ENCODE measurements around the gene FAM209A.
A peak's percentile ranks its signal among the peaks of the same experiment; 100 is the strongest.

FAM209A gene

DNA sequence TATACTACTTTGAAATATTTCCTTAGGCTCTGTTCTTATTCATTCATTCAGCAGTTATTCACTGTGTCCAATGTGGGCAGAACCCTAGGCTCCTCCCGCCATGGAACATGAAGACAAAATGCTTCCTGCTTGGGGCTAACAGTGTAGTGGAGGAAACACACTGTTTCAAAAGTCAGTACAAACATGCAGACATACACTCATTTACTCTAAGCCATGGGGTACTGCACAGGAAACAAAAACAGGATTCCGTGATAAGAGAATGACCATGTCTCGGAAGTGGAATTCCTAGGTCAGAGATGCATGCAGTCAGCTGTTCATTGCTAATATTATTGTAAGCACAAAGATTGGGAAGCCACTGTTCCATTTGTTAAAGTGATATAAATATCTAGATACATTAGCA is 18.4 kb upstream of the FAM209A start:
- no peak for DNase-seq (ENCODE audit: low read depth)
- H3K4me3 ChIP-seq (ENCODE audit: low read length) = no peak overlapping the region
- TF ChIP-seq, protein P1, sequence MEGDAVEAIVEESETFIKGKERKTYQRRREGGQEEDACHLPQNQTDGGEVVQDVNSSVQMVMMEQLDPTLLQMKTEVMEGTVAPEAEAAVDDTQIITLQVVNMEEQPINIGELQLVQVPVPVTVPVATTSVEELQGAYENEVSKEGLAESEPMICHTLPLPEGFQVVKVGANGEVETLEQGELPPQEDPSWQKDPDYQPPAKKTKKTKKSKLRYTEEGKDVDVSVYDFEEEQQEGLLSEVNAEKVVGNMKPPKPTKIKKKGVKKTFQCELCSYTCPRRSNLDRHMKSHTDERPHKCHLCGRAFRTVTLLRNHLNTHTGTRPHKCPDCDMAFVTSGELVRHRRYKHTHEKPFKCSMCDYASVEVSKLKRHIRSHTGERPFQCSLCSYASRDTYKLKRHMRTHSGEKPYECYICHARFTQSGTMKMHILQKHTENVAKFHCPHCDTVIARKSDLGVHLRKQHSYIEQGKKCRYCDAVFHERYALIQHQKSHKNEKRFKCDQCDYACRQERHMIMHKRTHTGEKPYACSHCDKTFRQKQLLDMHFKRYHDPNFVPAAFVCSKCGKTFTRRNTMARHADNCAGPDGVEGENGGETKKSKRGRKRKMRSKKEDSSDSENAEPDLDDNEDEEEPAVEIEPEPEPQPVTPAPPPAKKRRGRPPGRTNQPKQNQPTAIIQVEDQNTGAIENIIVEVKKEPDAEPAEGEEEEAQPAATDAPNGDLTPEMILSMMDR (IDR thresholded peaks at IDR 0.05; ENCODE audit: insufficient read depth, low read depth, low read length, missing control alignments) = no peak

- TF ChIP-seq, protein P1 (IDR thresholded peaks at IDR 0.05; ENCODE audit: insufficient read depth, low read depth, low read length, missing control alignments) = no peak
- no peak for DNase-seq (ENCODE audit: low read depth)
- no peak overlapping the region for H3K4me3 ChIP-seq (ENCODE audit: low read length)
Observed at GRCh38 chr20:56511926-56512325, 12.6 kb upstream of the FAM209A start.

DNA sequence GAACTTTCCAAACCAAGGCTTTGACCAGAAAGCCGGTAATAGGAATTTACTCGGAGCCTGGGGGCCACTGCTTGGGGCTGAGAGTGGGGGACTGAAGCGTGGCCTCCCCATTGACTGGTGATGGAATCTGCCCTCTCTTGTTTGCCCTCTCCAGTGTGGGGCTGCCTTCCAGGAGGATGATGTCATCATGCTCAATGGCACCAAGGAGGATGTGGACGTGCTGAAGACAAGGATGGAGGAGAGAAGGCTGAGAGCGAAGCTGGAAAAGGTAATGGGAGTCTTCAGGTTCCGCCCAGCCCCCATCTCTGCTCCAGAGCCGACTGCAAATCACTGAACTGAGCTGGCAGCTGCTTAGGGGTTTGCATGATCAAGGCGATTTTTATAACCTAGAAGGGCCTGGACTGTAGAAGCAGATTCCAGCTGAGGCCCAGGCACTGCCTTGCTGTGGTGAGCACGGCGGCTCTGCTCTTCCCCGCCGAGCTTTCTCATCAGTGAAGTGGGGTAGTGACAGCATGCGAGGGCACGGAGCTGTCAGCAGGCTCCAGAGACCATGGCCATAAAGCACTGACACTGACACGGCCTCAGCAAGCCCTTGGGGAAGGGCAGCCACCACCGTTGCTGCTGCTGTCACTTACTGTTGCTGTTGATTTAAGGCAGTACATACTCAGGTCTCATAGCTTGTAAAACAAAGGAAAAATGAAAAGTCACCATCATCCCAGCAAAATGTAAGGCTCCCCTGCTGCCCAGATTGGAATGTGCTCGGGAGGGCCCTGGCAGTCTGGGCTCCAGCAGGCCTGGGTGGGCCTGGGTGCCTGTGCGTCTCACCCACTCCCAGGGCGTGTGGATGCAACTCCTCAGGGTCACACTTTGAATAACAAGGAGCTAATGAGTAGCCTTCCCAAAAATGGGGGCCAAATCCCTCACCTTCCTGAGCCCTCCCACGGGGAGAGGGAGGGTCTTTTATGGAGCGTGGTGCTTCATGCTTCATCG is 11.1 kb upstream of the FAM209A start:
- H3K4me3 ChIP-seq (ENCODE audit: low read length) = no peak overlapping the region
- TF ChIP-seq, protein P1 (IDR thresholded peaks at IDR 0.05; ENCODE audit: insufficient read depth, low read depth, low read length, missing control alignments) = no peak
- peak; percentile 7 for DNase-seq (ENCODE audit: low read depth)

DNA sequence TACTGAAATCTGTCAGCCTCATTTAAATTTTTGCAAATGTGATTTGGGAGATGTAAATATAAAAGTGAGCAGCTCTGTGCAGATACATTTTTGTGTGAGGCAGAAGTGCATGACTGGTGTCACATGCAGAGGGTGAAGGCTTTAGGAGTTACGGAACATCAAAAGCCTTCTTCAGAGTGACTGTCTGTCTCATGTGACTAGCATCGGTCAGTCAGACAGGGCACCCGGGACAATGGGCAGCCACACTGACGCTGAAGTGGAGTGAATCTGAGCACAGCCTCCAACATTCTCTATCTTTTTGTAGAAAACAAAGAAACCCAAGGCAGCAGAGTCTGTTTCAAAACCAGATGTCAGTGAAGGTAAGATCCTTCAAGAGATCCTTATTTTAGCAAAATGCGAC is 7.9 kb upstream of the FAM209A start:
- TF ChIP-seq, protein P1 (IDR thresholded peaks at IDR 0.05; ENCODE audit: insufficient read depth, low read depth, low read length, missing control alignments) = no peak
- no peak for DNase-seq (ENCODE audit: low read depth)
- H3K4me3 ChIP-seq (ENCODE audit: low read length) = no peak overlapping the region

GRCh38 chr20:56517211-56517610 is 7.3 kb upstream of the FAM209A start:
- DNase-seq (ENCODE audit: low read depth) = no peak
- TF ChIP-seq, protein P1 (IDR thresholded peaks at IDR 0.05; ENCODE audit: insufficient read depth, low read depth, low read length, missing control alignments) = no peak
- H3K4me3 ChIP-seq (ENCODE audit: low read length) = no peak overlapping the region

- no peak overlapping the region for H3K4me3 ChIP-seq (ENCODE audit: low read length)
- DNase-seq (ENCODE audit: low read depth) = no peak
- TF ChIP-seq, protein P1 (IDR thresholded peaks at IDR 0.05; ENCODE audit: insufficient read depth, low read depth, low read length, missing control alignments) = no peak
Observed at GRCh38 chr20:56517641-56518040, 6.9 kb upstream of the FAM209A start.
